ENCODE data around the gene POMGNT1. TPM values are rescaled to one million over a fixed set of nuclear protein-coding genes. Genes with fewer than 3 reads are reported as not detected.

The POMGNT1 gene
- total RNA-seq: 29.3 and 48.8 TPM in 2 replicates

DNA sequence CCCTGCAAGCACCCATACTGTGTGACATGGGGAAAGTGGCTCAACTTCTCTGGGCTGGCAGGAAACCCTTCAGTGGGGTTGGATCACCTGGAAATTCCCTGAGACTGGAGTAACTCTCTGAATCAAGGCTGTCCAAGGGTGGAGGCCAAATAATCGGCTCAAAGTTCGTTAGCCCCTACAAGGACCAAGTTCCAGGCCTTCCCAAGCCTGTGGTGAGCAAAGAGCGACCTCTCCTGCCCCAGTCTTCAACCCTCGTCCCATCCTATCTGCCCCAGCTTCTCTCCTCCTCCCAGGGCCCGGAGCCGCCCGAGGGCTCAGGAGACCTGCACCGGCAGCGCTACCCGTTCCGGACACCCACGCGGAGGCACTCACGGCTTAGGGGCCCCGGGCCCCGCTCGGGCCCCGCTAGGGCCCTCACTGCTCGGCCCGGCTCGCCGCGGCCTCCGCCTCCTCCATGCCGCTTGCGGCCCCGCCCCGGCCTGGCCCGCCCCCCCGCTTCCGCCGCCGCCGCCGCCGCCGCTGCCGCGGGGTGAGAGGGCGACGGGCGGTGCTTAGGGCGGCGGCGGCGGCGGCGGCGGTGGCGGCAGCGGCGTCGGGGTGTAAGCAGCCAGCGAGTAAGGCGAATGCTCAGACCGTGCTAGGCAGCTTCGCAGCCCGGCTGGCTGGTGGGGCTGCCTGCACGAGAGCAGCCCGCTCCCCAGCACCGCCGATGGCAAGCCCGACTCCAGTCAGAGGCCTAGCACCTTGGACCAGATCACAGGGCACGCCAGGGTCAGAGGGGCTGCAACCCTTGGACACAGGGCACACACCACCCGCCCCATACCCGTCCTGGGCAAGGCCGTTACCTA is at the start of gene POMGNT1:
TSS of gene POMGNT1 (minus strand) at position 471 of the 848 bp plus-strand sequence. CDS start 613 bp downstream, outside the sequence.

GRCh38 chr1:46247436-46248121 is 49.3 kb upstream of the POMGNT1 start, which contains the start of gene RAD54L:
Gene RAD54L, plus strand, starts transcription at chr1:46247763. Its CDS starts 643 bp downstream, at chr1:46248406.

DNA sequence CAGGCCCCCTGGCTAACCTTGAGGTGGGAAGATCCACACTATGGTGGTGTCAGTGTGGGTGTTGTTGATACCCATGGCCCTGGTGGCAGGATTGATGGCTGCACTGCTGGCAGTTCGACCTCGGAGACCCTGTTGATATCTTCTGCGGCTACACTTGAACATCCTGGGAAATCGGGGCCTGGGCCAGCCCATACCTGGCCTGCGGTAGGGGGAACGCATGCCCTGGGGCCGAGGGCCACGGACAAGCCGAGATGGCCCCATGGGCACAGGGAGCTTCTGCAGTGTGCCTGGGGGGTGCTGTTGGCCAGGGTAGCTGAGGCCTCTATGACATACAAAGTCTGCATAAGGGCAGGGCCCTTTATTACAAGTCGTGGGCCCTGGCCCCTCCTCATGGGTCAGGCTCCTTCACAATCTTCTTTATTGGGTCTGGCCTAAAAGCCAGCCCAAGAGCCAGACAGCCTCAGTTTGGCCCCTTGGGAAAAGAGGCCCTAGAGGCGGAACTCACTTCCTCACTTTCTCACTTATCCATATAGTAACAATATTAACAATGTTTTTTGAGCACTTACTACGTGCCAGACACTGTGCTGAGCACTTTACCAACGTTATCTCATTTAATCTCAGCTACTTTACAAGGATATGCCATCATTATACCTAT is 21.9 kb downstream of the POMGNT1 start, which contains the start of gene P3R3URF:
TSS of gene P3R3URF (minus strand) at position 278 of the 655 bp plus-strand sequence. CDS start at position 261, 17 bp downstream.

DNA sequence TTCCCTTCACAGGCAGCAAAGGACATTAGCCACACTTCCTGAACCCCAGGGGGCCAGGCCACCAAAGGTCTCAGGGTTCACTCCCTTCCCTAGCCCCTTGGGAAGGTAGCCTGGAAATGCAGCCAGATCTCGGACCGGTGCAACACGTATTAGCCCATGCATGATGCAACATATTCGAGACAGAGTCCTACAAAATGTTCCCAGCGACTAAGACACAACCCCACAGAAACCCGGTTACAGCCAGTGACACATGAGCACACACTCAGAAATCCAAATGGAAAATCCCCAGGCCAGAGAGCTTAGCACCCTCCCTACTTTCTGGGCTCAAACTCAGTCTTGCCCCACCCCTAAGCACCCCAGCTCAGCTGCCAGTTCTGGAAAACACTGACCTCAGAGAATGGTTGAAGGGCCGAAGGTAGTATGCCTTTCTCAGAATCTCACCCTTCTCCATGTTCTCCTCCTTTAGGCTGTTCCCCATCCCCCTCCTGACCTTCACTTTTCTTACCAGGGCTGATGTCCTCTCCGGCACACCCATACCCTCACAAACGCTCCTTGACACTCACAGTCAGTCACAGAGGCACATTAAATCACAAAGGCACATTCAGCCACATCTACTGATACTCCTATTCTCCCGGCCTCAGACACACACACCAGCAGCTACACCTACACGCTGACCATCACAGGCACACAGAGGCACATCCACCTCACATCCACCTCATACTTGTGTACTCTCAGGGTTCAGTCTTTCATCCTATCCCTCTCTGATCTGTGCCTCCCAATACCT is 23.6 kb downstream of the POMGNT1 start, which contains the start of gene TSPAN1:
TSS of gene TSPAN1 (plus strand) at position 640 of the 784 bp plus-strand sequence. CDS start 6,021 bp downstream, outside the sequence.

Other genes starting within 250 kb of the POMGNT1 start
- gene PIK3R3, start 65.8 kb downstream of the POMGNT1 start, total RNA-seq: 7.0 and 17.9 TPM in 2 replicates
- 0.45 and 0.56 TPM in 2 replicates for gene TSPAN1, start 23.3 kb downstream of the POMGNT1 start, total RNA-seq
- gene P3R3URF, start 21.9 kb downstream of the POMGNT1 start, total RNA-seq: not detected in 2 replicates
- 0.81 and 3.6 TPM in 2 replicates for gene LURAP1, start 4.9 kb upstream of the POMGNT1 start, total RNA-seq
- gene RAD54L, start 49.3 kb upstream of the POMGNT1 start, total RNA-seq: 2.4 and 3.8 TPM in 2 replicates
- 45.4 and 60.4 TPM in 2 replicates for gene LRRC41, start 105.2 kb upstream of the POMGNT1 start, total RNA-seq
- gene UQCRH, start 105.3 kb upstream of the POMGNT1 start, total RNA-seq: 781 and 845 TPM in 2 replicates
- gene NSUN4, start 142.4 kb upstream of the POMGNT1 start, total RNA-seq: 11.5 and 16.3 TPM in 2 replicates
- 0.27 and 0.75 TPM in 2 replicates for gene FAAH, start 195.9 kb upstream of the POMGNT1 start, total RNA-seq

All from endothelial cell of coronary artery (primary cell).